WTC11 (cell line): ENCODE data around the gene LIN7C.

Source experiments
- FOXK1 ChIP-seq: sonication (generic); formaldehyde crosslinking; IDR thresholded peaks from 2 replicates; pipeline ENCODE4 v1.8.0; 2022; ENCODE audit warnings: mild to moderate bottlenecking, moderate library complexity, missing genetic modification reagents
- TF ChIP-seq, protein P1 (sequence below): fragments of 200-600 bp; IDR thresholded peaks from 2 replicates; pipeline ENCODE4 v1.8.0; 2022; ENCODE audit warnings: antibody characterized with exemption

DNA sequence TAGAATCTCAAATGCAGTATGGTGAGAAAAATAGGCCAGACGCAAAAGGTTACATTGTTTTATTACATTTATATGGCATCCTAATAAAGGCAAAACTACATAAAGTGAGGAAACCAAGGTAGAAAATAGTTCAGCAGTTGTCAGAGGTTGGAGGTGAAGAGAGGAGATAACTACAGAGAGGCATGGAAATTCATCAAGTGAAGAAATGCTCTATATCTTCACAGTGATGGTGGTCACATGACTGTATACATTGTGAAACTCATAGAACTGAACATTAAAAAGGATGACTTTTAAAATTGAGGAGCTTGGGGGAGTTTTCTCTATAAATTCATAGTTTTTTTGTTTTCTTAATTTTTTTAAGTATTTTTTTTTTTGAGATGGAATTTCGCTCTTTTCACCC lies 48.4 kb downstream of the LIN7C start:
- TF ChIP-seq, protein P1, sequence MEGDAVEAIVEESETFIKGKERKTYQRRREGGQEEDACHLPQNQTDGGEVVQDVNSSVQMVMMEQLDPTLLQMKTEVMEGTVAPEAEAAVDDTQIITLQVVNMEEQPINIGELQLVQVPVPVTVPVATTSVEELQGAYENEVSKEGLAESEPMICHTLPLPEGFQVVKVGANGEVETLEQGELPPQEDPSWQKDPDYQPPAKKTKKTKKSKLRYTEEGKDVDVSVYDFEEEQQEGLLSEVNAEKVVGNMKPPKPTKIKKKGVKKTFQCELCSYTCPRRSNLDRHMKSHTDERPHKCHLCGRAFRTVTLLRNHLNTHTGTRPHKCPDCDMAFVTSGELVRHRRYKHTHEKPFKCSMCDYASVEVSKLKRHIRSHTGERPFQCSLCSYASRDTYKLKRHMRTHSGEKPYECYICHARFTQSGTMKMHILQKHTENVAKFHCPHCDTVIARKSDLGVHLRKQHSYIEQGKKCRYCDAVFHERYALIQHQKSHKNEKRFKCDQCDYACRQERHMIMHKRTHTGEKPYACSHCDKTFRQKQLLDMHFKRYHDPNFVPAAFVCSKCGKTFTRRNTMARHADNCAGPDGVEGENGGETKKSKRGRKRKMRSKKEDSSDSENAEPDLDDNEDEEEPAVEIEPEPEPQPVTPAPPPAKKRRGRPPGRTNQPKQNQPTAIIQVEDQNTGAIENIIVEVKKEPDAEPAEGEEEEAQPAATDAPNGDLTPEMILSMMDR = no peak
- no peak for TF ChIP-seq FOXK1 (CRISPR knock-in tag)
